GM18526 (cell line): ENCODE measurements around the gene RAP1GAP.

Experiments used
- POLR2A ChIP-seq: IDR thresholded peaks from 3 replicates; pipeline ENCODE4 v1.6.1; 2011; ENCODE audit not compliant: insufficient read length; ENCODE audit errors: extremely low read depth

Gene RAP1GAP

GRCh38 chr1:21604208-21604957 is 64.8 kb downstream of the RAP1GAP start:
- TF ChIP-seq POLR2A: no peak

DNA sequence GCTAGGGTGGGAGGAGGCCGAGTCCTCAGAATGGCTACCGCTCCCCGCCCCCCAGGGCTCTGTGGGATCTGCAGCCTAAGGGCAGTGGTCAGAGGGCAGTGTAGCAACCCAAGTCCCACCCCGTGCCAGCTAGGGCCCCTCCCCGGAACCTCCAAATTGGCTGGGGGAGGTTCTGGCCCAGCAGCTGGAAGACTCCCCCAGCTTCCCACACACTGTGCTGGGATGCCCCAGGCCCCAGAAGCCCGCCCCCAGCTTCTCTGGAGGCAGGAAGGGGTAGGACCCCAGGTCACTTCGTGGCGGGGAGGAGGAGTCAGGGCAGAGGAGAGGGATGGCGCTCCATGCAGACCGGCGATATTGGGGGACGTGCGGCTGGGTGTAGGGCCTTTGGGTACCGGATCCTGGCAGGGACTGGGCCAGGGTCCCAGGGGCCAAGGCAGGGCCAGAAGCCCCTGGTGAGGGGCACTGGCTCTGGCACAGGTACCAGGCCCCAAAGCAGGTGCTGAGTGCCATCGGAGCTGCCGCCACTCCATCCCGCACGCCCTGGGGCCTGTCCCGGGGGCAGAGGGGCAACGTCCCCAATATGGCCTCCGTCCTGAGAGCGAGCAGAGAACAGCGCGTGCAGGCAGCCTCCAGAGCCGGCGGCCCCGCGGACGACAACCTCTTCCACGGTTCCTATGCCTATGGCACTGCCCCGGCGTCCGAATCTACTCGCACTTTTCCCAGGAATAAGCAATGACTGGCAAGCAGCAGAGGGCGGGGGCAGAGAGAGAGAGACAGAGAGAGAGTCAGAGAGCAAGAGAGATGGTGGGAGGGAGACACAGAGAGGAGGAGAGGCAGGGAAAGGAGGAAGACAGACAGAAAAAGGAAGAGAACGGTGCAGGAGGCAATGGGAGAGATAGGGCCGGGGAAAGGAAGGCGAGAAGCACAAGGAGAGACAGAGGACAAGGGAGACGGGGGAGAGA is 65.7 kb downstream of the RAP1GAP start:
- TF ChIP-seq POLR2A: no peak

DNA sequence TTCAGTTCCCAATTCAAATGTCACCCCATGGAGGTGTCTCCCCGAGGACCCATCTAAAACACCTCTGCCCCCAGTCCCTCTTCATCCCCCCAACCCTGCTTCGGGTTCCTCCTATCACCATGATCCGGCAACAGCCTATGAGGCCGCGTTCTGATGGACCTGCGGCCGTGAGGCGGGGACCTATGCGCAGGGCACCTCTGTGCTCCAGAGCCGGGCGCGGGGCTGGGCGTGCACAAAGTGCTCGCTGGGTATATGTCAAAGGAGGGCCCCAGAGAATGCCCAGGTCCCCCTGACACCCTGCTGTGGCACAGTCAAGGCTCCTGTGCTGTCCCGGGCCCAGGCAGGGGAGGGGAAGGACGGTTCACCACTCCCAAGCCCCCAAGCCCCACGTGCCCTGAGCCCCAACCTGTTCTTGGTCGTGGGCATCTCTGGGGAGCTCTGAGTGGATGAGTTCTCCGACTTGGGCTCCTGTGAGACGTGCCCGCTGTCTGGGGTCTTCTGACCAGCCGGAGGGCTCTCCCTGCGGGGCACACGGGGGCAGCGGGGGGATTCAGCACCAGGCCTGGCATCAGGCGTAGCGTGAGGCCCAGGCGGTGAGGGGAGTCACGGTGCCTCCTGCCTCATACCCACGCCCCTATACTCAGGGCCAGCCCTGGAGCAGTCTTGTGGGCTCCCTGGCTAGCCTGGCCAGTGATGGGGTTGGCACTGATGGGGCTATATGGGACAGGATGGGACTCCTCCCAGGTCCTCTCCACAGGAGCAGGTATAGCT is 67.7 kb downstream of the RAP1GAP start:
- no peak for TF ChIP-seq POLR2A

- no peak for TF ChIP-seq POLR2A
Measured at GRCh38 chr1:21599402-21599801, 69.8 kb downstream of the RAP1GAP start.

DNA sequence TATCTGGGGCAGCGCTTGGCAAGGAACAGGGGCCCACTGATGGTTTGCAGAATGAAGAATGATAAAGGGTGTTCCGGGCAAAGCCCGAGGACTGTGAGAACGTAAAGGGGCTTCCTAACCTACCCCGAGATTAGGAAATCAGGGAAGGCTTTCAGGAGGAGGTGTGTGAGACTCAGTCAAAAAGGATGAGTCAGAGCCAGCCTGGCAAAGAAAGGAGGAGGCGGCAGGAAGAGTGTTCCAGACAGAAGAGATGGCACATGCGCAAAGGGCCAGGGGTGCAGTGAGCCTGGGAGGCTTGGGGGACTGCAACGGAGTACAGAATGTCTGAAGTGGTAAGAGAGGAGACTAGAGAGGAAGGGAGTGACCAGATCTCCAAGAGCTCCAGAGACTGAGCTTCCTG is 70.3 kb downstream of the RAP1GAP start:
- TF ChIP-seq POLR2A: no peak

GRCh38 chr1:21598417-21598816 is 70.7 kb downstream of the RAP1GAP start:
- TF ChIP-seq POLR2A: no peak

GRCh38 chr1:21597753-21598152 is 71.4 kb downstream of the RAP1GAP start:
- TF ChIP-seq POLR2A: no peak

DNA sequence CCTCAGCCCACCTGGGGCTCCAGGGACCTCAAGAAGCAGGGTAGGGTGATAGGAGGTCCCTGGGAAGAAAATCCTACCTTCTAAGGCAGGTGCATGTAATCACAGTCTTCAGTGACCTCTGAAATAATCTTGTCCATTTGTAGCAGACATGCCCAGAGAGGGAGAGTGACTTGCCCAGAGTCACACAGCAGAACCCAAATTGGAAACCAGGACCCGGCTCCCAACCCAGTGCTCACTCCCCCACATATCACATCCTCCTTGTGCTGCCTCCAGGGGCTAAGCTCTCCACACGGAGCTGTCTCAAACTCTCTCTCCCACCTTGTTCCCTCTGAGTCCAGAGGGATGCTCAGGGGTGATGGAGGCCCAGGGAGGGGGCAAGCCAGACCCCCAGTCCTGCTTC is 72.5 kb downstream of the RAP1GAP start:
- TF ChIP-seq POLR2A: no peak

- no peak for TF ChIP-seq POLR2A
Measured at GRCh38 chr1:21596174-21596573, 73.0 kb downstream of the RAP1GAP start.

DNA sequence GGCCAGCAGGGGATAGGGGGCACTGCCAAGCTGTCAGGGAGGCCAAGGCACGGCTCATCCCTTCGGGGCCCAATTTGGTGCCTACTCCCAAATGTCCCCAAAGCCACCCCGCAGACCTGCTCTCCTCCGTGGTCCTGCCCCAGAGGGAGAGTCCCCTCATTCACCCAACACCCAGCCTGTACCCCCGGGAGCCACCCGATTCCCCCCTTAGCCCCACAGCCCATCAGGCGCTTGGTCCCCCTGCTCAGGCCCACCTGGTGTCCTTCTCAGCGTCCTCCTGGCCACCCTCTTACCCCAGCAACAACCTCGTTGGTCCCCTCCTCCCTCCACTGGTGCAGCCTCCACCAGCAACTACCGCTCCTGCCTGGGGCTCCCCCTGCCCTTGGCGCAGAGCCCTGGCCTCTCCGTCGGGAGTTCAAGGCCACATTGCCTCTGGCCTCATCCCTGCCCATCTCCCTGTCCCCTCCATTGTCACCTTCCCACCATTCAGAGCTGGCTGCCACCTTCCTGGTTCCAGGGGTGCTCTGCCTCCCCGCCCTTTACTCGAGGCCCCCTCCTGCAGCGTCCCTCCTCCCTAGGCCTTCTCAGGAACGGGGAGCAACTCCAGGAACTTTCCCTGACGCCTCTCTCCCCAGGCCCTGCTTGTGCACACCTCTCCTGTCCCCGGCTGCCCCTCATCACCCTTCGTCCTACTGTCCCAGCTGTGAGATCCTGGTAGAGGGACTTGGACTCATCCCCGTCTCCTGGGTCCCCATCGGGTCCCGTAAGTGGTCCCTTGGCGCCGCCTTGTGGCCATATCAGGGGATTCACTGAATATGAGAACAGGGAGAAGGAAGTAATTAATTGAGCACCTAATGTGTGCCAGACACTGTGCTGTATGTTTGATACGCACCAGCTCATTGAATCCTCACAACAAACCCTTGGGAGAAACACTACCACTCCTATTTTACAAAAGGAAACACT is 73.9 kb downstream of the RAP1GAP start:
- no peak for TF ChIP-seq POLR2A

- no peak for TF ChIP-seq POLR2A
Measured at GRCh38 chr1:21594501-21594900, 74.7 kb downstream of the RAP1GAP start.

- TF ChIP-seq POLR2A: no peak
Measured at GRCh38 chr1:21593231-21593630, 75.9 kb downstream of the RAP1GAP start.

- no peak for TF ChIP-seq POLR2A
Measured at GRCh38 chr1:21592086-21592865, 76.9 kb downstream of the RAP1GAP start.
